Stimulated activated CD8-positive, alpha-beta memory T cell treated with anti-CD3 and anti-CD28 coated beads, Interleukin-4, amount 100 ng/mL, for 48 hours (primary cell): ENCODE data around the gene NTM.
"Not testable (repeated sequence)": the region's sequence is repeated elsewhere in the genome, so short reads cannot be mapped to it uniquely, and the experiment has no call there.

ENCODE experiments used
- DNase-seq: peaks from one replicate; pipeline ENCODE4 v3.0.0-alpha.2; 2020

Gene NTM

GRCh38 chr11:131422496-131422895, 52.1 kb downstream of the NTM start:
- DNase-seq = no peak

GRCh38 chr11:131423688-131424087, 53.3 kb downstream of the NTM start:
- DNase-seq = no peak

- DNase-seq = not testable (repeated sequence)
Measured at GRCh38 chr11:131424257-131424876, 54.0 kb downstream of the NTM start.

DNA sequence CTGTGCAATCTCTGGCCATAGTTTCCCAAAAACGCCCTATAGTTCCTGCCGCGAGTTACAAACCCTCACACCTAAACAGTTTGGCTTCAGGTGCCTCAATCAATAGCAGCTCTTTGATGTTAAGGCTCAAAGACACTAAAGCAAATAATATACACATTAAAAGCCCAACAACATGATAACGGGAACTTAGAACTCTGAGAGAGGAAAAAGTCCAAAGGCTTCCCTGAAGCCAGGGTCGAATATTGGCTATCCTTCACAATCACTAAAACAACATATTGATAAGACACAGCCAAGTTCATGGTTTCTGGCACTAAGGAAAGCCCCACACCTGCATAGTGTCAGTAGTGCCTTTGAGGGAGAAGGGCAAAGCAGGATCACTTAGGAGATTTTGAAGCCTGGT, 54.9 kb downstream of the NTM start:
- no peak for DNase-seq

DNA sequence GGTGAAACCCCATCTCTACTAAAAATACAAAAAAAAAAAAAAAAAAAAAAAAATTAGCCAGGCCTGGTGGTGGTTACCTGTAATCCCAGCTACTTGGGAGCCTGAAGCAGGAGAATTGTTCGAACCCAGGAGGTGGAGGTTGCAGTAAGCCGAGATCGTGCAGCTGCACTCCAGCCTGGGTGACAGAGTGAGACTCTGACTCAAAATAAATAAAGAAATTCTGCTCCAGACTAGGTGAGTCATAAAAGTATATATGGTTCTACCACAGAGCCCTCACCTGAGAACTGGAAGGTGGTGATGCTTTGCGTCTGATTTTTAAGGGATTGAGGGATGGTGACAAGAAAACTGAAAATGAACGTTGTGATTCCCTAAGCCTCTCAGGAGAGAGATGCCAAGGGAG, 58.4 kb downstream of the NTM start:
- DNase-seq = no peak

GRCh38 chr11:131430473-131431208, 60.2 kb downstream of the NTM start:
- DNase-seq = no peak

DNA sequence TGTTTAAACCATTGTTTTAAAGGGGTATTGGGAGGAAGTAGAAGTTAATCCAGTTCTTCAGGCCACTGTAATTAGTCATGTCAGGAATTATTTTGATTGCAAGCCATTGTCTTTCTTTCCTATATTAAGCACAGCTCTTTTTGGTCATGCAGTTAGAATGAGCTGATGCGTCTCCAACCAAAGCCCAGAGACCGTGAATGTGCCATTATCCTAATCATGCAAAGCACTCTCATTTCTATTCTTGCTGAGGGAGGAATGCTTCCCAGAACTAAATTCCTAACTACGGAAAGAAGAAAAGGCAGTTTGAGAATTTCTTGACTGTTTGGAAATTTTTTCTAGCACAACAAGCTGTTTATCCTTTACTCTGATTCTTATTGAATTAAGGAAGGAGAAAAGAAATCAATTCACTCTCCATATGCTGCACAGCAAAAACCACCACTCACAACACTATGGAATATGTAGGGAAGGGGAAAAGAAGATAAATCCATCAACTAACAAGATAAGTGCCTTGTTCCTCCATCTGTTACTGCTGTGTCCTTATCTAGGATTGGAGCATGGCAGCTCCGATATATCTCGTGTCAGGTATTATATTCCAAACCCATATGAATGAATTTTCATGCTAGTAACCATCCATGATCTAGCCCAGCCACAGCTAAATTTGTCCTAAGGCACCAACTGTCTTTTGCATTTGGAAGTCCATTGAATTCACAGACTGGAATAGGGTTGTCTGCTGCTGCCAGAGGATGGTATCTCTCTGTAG, 70.8 kb downstream of the NTM start:
- DNase-seq = no peak

- DNase-seq = no peak
Measured at GRCh38 chr11:131446590-131447275, 76.3 kb downstream of the NTM start.

GRCh38 chr11:131447277-131447815, 76.9 kb downstream of the NTM start:
- DNase-seq = no peak

DNA sequence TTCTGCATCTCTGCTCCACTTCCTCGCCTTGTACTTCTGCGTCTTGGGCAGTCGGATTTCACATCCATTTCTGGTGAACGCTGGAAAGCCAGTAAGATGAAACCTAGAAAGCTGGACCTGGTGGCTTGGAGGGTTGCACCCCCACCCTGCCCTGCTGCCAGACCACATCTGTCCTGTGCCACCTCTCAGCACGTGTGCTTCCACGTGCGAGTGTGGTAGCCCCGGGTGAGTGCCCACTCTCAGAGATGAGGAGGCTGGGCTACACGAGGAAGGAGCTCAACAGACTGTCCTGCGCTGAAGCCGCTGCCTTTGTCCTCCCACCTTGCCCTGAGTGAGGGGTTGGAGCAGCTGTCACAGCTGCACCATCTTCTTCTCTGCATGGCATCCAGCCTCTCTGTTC, 77.5 kb downstream of the NTM start:
- DNase-seq = no peak

GRCh38 chr11:131449036-131450019, 78.9 kb downstream of the NTM start:
- DNase-seq = no peak

DNA sequence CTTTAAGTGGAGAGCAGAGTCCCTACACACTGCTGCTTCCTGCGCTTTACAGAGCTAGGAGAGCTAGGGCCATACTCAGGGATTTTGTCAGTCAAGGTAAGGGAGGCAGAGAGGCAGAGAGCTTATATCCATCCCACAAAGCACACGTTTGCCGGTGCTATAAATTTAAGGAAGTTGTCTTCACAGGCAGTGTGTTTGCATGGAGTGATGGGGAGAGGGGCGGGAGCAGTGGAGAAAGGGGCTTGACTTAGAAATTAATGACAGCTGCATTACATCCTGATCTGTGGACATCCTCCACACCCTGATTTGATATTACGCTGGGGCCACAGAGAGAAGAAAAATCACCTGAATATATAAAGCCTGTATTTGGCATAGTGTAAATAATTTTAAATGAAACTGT, 84.1 kb downstream of the NTM start:
- DNase-seq = no peak

DNA sequence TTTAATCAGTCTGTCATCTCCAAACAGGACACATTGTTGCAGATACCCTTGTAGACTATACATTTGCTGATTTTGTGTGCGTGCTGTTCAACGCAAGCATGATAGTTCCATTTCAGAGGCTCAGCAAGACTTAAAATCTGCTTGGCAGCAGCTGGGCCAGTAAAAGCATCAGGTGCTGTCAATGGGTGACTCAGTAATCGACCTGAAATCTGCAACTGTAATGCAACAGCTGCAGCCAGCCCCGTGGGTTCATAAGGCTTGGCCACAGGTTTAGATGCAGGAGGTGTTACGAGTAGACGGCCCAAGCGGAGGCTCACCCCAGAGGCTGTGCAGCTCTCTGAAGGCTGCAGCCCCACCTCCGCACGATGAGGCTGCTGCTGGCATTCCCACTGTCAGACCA, 84.6 kb downstream of the NTM start:
- no peak for DNase-seq

DNA sequence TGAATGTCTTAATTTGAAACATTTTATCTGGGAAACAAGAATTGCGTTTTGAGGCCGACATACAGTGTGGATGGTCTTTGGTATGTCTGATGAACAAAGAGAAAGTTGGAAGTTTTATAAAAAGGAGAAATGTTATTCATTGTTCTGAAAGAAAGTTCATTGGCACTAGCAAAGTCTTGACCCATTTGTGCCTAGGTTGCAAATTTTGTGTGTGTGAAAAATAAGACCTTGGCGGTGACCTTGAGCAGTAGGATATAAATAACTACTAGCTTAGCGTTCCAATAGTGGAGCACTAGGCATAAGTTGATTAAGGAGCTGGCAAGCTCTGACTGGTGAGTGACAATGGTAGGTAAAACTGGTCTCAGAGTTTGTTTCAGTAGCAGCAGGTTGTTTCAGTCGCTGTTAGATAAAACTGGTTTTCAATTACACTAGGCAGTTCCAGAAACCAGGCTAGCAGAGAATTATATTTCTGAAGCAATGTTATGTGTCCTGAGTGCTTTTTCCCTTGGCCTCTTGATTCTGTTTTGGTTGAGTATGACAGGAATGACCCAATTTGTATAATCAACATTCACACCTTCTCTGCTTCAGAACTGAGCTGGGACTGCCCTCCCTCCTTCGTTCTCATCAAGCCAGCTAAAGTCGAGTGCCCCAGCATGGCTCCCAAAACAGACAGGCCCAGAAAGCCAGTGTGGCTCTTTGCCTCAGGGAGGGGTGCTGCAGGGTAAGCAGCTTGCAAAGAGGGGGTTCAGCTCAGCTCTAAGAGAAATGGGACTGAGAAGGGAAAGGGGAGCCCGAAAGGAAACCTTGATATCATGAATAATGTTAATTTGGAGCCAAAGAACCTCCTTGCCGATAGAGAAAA, 85.7 kb downstream of the NTM start:
- DNase-seq = no peak

- DNase-seq = no peak
Measured at GRCh38 chr11:131457163-131457562, 86.7 kb downstream of the NTM start.

- DNase-seq = no peak
Measured at GRCh38 chr11:131458421-131458820, 88.0 kb downstream of the NTM start.

GRCh38 chr11:131460931-131461330, 90.5 kb downstream of the NTM start:
- DNase-seq = no peak

DNA sequence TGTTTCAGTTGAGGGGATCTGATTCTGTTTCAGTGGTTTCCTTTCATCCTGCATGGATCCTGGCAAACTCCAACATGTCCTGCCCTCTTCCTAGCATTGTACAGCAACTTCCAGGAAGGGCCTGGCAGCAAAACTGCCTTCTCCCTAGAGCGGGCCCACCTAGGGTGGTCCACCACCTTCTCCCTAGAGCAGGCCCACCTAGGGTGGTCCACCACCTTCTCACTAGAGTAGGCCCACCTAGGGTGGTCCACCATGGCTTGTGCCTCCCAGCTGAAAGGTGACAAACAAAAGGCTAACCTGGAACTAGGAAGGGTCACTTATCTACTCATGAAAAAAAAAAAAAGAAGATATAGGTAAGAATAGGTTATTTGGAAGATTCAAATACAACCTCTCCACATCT, 92.2 kb downstream of the NTM start:
- no peak for DNase-seq

DNA sequence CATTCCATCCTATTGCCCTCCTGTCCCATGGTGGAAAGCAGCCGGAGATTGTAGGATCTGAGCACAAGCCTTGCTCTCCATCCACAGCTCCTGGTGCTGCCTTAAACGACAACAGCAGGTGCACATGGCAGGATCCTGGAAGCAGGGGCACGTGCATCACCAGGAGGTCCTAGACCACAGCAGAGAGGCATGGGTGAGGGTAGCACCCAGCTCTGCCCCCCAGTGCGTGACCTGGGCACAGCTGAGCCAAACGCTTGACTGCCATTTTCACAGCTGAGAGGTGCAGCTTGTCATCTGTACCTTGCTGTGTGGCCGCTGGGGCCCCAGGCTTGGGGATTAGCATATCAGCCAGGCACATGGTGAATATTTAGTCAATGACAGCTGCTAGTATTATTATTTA, 92.7 kb downstream of the NTM start:
- DNase-seq = no peak

DNA sequence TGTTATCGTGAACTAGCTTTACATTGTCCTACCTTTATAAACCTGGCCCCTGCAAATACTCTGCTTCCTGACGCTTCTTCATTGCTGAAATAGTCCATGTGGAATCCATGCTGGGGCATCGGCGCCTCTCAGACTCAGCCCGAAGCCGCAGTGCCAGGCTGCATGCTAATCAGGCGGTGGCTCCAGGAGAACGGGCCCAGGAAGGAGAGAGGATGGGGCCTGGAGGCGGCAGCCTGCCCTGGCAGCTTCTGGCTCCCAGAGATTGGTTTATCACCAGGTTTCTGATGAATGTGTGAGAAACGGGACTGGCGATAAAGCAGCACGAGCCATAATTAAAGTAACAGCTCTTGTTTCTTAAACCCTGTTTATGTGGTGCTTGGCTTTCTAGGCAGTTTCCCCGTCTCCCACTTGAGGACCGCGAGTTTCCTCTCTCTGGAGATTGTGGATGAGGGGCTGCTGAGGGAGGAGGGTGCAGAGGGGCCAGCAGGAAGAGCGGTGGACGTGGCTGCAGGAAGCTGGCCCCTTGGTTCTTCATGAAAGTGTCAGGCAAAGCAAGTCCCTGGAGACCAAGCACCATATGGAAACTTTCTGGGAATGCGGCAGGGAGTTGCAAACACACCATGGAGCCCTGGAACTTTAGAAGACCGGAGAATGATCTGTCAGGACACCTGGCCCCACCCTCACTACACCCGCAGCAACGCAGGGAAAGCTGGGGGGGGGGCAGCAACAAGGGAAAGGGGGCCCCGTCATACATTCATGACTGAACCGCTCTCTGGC, 93.4 kb downstream of the NTM start:
- no peak for DNase-seq
